HL-60/S4 treated with retinoic acid at 250 ng/mL for 4 days and 3 days (cell line): Measurements from ENCODE around the gene NRIP2.

Source experiments
- in situ Hi-C: fragments of 300-500 bp; cut with MboI; formaldehyde crosslinking; loops from 2 replicates; pipeline ENCODE4 v1.7.0; 2022; ENCODE audit warnings: low sequenced_read_pairs

Gene NRIP2

DNA sequence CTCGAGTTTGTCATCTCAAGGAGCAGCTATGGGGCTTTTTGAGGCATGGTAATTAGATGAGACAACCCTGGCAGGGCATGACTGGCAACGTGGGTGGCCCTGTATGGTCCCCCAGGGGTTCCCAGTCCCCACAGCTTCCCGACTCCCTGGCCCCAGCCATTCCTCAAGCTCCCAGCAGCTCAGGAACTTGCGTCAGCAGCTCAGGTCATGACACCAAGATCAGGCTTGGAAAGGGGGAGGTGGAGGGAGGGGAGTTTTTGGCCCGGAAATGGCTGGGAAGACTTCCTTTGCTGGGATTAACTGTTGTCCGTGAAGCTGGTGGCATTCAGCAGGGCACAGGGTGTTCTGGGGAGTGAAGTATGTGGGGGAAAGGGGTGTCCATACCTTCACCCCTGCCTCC is 10.4 kb upstream of the NRIP2 start:
- in situ Hi-C loops, result no loop called here

DNA sequence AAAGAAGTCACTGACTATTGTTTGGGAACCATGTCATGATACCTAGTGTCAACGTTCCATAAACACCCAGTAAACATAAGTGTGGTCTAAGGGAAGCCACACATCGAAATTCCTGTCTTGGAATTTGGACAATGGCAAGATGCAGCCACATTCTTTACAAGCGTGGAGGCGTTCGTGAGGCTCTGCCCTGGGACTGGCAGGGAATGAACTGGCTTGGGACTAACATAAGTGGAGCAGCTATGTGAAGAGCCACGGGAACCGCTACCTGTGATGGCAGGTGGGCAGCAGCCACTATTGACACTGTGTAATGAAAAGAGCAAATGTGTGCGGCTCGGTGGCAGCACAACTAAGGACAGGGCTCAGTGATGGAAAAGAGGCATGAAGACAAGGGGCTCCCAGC is 10.0 kb upstream of the NRIP2 start:
- in situ Hi-C loops, result no loop called here

DNA sequence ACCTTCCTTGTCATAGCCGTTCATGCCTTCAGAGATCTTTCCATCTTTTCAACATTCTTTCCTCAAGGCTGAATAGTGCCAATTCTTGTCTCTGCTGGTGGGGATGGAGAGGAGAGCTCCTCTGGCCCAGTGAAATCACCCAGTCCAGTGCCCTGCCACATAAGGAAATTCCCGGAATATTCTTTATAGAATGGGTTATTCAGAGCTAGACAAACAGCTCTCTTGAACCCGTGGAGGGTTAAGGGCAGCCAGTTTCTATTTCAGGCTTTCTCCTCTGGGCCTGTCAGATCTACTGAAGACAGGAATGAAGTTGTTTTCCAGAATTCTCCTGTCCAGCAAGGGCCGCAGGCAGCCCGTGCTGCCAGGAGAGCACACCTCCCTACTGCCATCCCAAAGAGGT is 8.1 kb upstream of the NRIP2 start:
- in situ Hi-C loops, result no loop called here

DNA sequence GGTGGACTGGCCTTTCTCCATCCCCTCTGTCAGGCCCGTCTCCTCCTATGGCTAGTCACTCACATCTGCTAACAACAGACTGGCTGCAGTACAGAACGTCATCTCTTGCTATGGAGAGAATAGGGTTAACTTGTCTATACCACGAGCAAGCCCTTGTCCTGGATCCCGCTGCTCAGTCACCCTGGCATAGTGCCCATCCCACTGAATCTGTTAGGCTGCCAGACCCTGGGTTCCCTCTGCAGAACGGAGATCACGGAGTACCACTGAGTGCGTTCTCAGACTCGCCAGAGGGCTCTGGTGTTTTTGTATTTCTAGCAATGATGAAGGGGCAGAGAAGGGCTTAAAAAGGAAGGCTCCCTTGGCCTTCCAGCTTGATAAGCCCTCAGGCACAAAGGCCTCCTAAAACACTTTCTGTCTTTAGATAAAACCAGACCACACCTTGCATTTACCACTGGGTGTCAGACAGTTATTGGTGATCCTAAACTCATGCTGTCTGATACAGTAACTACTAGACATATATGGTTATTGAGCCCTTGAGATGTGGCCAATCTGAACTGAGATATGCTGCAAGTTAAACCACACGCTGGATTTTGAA is 6.3 kb upstream of the NRIP2 start:
- in situ Hi-C loops, result no loop called here

DNA sequence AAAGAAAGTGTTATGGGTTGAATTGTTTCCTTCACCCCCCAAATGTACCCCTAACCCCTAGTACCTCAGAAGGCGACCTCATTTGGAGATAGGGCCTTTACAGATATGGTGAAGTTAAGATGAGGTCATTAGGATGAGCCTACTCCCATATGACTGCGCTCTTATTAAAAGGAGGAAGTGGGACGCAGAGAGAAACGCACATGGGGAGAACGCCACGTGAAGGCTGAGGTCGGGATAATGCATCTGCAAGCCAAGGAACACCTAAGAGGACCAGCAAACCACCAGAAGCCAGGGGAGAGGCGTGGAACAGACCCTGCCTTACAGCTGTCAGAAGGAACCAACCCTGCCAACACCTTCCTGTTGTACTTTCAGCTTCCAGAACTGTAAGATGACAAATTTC is 1.7 kb upstream of the NRIP2 start:
- in situ Hi-C loops, result no loop called here

DNA sequence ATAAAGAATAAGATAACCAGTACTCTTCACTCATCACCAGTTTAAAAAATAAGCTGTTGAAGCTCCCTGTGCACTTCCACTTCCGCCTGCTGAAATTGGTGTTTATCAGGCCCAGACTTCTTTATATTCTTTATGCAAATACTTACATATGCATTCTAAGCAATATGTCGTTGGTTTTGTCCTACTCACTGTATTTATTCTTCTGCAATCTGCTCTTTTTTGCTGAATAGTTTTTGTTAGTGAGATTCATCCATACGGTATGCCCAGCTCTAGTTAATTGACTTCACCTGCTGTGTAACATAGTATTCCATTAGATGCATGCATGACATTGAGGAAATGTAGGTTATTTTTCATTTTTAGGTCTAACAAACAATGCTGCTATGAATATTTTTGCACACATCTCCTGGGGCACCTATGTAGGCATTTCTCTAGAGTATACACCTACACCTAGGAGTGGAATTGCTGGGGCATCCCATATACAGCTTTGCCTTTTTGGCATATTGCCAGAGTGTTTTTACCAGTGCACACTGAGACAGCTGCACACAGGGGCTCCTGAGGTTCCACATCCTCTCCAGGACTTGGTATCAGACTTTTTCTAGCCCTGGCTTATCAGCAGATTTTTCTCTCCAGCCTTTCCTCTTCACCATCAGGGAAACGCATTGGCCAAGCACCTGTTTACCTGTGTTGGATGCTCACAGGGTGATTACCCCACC is 1.0 kb upstream of the NRIP2 start:
- in situ Hi-C loops, result no loop called here

DNA sequence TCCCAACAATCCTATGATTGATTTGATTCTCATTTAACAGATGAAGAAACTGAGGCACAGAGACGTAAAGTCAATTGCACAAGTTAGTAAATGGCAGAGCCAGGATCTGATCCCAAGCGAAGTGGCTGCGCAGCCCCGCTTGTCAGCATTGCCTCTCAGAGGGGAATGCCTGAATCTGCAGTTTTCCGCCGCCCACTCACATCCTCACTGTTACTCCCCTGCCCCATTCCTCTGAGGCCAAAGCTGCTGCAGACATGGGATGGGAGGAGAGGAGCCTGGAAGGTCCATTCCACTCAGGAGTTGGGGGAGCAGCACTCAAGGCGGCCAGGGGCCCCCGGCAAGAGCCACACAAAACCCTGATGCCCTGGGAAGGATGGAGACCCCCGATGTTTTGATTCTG is 1.0 kb downstream of the NRIP2 start:
- in situ Hi-C loops, result no loop called here

DNA sequence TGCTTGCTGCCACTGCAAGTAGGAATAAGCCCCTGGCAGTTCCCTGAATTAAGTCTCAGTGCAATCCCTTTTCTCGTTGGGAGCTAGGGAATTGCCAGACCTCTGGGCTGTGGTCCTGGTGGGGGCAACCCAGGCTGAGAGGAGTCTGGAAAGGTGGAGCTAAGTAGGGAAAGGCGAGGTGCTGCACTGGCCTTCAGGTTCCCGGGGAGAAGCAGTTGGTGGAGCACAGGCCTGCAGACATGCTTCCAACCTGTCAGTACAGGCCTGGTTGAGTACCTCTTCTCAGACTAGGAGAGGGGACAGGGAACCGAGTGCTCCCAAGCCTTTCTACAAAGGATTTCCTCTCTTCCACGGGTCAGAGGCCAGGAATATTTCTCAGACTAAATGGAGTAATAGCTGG is 1.5 kb downstream of the NRIP2 start:
- in situ Hi-C loops, result no loop called here

DNA sequence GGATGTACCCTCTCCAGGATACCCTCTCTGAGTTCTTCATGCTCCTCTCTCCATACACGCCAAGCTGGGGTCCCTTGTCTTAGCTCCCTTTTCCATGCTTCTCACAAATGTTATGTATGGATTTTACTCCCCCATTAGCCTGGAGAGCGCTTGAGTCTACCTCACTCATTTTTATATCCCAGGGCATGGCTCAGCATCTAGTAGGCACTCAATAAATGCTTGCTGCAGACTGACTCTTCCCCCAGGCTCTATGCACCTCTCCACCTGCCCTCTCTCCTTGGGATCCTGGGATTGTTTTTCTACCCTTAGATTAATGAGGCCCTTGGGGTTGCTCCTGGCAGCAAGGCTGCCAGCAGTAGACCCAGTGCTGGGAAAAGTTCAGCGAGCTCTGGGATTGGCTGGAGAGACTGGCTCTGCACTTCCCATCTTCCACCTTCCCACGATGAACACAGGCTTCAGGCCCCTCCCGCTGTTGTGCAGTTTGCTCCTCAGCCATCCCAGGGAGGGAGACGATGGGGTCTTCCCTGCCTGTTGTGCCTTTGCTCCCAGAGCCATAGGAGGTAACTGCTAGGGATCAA is 2.2 kb downstream of the NRIP2 start:
- in situ Hi-C loops, result no loop called here

DNA sequence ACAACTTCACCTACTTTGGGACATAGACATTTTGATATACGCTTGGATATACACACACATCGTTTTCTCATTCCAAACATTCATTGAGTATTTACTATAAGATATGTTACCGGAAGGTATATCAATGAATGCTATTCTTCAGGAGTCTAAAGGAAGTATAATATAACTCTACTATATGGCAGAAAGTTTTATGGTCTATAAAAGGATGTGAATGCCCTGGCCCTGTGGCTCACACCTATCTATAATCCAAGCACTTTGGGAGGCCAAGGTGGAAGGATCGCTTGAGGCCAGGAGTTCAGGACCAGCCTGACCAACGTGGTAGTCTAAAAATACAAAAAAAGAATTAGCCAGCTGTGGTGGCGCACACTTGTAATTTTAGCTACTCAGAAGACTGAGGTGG is 5.6 kb downstream of the NRIP2 start:
- in situ Hi-C loops, result no loop called here

DNA sequence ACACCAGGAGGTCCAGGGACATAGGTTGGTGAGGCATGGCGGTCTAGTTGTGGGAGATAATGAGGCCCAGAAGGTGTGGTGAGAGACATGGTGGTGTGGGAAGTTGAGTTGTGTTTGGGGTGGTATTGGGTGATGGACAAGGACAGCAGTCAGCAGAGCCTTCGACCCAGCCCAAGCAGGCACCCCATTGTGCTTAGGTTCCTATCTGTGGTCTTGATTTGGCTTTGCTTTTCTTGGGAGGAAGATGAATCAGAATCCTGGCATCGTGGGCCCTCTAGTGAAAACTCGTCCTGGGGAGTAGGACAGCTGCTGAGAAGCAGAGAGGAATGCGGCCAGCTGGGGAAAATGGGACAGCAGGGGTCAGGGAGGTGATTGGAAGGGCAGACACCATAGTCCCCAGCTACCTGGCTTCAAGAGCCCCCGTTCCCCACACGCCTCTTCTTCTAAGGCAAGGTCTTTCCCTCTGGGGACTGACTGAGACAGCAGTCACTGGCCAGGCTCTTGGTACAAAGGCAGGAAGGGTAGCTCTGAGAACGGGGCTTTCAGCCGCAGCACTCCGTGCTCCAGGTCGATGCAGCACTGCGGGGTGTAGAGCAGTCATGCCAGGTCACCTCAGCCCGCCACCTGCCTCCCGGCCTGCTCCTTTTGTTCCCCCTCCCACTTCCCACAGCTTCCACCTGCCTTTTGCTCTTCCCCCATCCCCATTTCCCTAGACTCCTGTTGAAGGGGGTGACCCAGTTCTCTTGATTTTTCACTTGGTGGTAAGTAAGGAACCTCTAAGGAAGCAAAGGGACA is 7.9 kb downstream of the NRIP2 start:
- in situ Hi-C loops, result no loop called here

DNA sequence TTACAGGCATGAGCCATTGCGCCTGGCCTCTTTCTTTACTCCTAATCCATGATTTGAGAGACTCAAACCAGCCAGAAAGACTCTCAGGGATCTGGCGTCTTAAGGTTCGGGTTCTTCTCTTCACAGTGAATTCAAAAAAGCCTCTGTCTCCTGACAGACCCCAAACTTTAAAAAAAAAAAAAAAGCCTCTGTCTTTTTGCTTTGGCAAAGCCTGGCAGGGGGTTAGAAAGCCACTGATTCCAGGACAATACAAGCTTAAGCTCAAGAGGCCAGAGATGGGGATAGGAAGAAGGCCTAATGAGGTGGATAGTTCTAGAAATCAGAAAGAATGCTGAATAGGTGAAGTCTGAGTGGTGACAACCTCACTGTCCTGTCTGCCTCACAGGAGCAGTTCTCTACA is 8.8 kb downstream of the NRIP2 start:
- in situ Hi-C loops, result no loop called here

DNA sequence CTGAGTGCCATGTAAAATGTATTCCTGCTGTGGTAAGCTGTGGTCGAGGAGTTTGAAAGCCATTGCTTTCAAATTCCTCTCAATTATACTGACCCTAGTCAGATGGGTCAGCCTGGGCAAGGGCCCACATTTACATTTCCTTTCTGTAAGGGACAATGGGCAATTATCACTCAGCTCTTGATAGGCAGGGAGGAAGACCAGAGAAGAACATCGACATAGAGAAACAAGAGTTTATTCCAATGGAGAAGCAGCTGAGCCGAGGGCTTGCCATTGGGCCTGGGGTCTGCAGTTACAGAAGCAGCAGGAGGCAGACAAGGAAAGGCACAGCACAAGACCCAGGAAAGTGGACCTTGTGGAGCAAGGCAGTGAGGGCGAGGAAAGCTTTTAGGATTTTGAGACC is 9.7 kb downstream of the NRIP2 start:
- in situ Hi-C loops, result no loop called here

DNA sequence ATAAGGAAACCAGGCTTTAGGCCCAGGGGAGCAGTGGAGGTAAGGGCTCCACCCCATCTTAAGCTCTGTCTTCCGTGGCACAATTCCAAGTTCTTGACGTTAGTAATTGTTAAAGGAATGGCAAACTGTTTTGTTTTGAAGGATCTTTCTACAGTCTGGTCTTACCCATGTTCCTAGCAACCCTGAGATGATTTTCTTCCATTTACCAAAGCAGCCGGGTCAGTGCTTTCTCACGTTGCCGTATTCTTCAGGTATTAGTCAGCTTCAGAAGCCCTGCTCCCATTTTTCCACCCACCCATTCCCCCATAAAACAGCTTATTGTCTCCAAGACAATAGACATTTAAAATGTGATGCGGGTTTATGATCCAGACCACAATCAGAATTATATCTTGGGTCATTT is 10.3 kb downstream of the NRIP2 start:
- in situ Hi-C loops, result no loop called here

DNA sequence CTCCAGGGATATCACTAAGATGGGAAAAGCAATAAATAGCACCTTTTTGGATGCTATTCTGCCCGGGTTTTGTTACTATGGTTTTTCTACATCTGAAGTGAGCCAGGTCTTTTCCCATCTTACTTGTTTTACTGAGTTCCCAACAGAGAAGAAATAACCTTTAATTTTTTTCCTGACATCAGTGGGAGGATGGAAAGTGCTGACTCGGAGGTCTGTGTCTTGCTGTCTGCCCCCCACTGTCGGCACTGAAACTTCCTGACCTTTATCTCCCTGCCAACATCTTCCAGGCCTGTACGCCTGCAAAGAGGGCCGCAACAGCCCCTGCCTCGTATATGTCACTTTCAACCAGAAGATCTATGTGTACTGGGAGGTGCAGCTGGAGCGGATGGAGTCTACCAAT is 11.4 kb downstream of the NRIP2 start:
- in situ Hi-C loops, result no loop called here

DNA sequence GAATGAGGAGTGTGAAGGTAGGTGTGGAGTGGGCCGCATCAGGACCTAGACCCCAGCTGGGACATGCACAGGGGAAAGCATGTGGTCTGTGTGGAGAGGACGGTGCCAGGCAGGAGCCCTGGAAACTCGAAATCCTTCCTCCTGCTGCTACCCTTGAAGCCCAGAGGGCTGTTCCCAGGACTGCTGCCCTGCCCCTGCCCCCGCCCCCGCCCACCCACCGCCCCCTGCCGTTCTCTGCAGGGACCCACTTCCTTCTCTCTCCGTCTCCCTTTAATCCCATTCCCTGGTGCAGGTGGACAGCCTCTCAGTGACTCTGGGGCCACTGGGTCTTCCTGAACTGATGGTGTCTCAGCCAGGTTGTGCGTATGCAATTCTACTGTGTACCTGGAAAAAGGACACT is 14.4 kb downstream of the NRIP2 start:
- in situ Hi-C loops, result no loop called here

DNA sequence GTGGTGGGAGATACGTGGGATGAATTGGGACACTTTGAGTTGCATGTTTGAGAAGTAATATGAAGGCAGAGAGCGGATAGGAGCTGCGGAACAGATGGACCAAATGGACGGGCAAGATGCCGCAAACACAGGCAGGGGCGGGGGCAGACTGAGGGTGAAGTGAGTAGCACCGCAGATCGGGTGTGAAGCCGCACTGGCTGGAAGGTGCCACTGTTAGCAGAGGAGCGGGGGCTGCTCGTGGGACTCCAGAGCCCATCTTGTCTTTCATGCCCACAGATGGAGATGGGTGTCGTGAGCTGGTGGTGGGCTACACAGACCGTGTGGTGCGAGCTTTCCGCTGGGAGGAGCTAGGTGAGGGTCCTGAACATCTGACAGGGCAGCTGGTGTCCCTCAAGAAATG is 15.0 kb downstream of the NRIP2 start:
- in situ Hi-C loops, result no loop called here

DNA sequence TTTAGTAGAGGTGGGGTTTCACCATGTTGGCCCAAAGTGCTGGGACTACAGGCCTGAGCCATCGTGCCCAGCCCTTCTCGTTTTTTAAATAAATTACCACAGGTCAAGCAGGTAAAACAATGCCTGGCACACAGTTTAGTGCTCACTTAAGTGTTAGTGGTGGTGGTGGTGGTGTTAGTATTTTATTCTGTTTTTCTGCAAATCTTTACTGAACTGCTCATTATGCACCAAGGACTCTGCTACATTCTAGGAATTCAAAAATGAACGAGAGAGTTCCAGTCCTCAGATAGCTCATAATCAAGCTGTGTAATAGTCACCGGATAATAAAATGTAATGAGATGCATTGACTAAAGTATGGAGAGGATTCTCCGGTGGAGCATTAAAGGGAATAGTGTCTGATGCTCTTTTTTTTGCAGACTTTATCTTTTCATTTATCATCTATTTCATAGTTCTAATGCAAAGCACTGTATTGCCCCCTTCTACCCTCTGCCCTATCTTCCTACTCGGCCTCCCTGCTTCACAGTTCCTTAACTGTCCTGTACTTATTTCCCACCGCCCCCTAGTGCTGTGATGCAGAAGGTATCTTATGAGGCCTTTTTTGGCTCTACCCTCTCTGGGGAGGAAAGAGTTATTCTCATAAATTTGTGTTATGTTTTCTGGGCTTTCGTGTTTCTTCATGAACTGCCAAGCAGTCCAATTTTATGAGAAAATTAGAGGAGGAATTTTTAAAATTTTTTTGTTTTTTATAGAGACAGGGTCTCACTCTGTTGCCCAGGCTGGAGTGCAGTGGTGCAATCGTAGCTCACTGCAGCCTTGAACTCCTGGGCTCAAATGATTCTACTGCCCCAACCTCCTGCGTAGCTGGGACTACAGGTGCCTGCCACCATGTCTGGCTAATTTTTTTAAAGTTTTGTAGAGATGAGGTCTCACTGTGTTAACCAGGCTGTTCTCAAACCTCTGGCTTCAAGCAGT is 21.3 kb downstream of the NRIP2 start:
- in situ Hi-C loops, result no loop called here

DNA sequence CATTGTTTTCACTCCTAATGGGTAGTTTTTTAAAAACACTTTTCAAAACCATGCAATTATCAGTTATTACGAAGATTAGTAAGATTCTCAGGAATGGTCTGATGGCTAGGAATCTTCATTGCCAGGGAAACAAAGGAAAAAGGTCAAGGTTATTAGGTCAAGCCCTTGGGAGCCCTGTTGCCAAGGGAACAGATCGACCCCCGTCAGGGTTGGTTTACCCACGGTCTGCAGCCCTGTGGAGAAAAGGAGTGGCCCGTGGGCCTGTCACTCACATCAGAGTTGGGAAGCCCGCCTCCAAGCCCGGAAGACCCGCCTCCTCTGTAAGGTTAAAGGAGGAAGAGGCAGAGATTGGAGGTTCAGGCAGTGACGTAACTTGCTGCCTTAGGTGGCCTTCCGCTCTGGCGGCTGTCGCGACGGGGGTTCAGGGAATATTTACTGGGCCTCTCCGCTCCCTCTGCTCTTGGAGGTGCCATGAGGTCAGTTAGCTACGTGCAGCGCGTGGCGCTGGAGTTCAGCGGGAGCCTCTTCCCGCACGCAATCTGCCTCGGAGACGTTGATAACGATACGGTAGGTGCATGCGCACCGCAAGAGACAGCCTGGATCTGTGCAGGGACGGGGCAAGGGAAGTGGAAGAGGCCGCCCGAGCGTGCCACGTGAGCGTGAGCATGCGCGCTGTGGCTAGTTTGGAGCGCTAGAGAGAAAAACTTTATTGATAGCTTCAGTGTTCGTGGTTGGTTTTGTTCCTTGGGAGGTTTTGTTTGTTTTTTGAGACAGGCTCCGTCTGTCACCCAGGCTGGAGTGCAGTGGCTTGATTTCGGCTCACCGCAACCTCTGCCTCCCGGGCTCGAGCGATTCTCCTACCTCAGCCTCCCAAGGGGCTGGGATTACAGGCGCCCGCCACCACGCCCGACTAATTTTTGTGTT is 22.3 kb downstream of the NRIP2 start, which contains the start of gene ITFG2:
Gene ITFG2 (plus strand): TSS at position 379 of the 924 bp plus-strand sequence. CDS start 93 bp downstream, at position 472.
- in situ Hi-C loops, result no loop called here

DNA sequence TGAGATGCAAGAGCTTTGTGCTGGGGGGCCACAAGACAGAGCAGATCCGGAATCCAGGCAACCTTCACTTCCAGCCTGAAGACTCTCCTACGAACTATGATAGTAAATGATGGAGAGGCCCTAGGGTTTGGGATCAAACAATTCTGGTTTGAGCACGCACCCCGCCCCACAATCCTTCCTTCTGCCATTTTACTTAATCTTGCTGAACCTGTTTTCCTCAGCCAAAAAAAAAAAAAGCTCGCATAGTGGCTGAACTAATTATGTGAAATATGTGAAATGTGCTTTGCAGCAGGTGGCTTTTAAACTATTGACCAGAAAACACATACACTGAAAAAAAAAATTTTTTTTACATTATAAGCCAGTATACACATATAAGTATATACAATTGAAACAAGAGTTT is 23.0 kb downstream of the NRIP2 start:
- in situ Hi-C loops, result no loop called here
